ENCODE data around the gene WDFY1.

The WDFY1 gene

GRCh38 chr2:223916181-223916920 is 28.8 kb downstream of the WDFY1 start:
- DNase-seq (ENCODE audit: low spot score), result no peak
- TF ChIP-seq CTCF (IDR thresholded peaks at IDR 0.05; ENCODE audit: extremely low read depth, missing control alignments), result no peak

GRCh38 chr2:223915071-223915470 is 30.1 kb downstream of the WDFY1 start:
- DNase-seq (ENCODE audit: low spot score), result no peak
- TF ChIP-seq CTCF (IDR thresholded peaks at IDR 0.05; ENCODE audit: extremely low read depth, missing control alignments), result no peak

- TF ChIP-seq CTCF (IDR thresholded peaks at IDR 0.05; ENCODE audit: extremely low read depth, missing control alignments), result no peak
- DNase-seq (ENCODE audit: low spot score), result no peak
Observed at GRCh38 chr2:223914324-223914723, 30.8 kb downstream of the WDFY1 start.

- no peak for DNase-seq (ENCODE audit: low spot score)
- no peak for TF ChIP-seq CTCF (IDR thresholded peaks at IDR 0.05; ENCODE audit: extremely low read depth, missing control alignments)
Observed at GRCh38 chr2:223909001-223909741, 36.0 kb downstream of the WDFY1 start.

- no peak for TF ChIP-seq CTCF (IDR thresholded peaks at IDR 0.05; ENCODE audit: extremely low read depth, missing control alignments)
- no peak for DNase-seq (ENCODE audit: low spot score)
Observed at GRCh38 chr2:223908304-223908998, 36.7 kb downstream of the WDFY1 start.

GRCh38 chr2:223905996-223906395 is 39.1 kb downstream of the WDFY1 start:
- no peak for DNase-seq (ENCODE audit: low spot score)
- TF ChIP-seq CTCF (IDR thresholded peaks at IDR 0.05; ENCODE audit: extremely low read depth, missing control alignments), result no peak

- DNase-seq (ENCODE audit: low spot score), result no peak
Observed at GRCh38 chr2:223901854-223902253, 43.3 kb downstream of the WDFY1 start.

More at GRCh38 chr2:223901854-223902253, 43.3 kb downstream of the WDFY1 start:
- no peak for TF ChIP-seq CTCF (IDR thresholded peaks at IDR 0.05; ENCODE audit: extremely low read depth, missing control alignments)

All from GM20000 (cell line).